ENCODE measurements around the gene ZC2HC1B.

The ZC2HC1B gene

DNA sequence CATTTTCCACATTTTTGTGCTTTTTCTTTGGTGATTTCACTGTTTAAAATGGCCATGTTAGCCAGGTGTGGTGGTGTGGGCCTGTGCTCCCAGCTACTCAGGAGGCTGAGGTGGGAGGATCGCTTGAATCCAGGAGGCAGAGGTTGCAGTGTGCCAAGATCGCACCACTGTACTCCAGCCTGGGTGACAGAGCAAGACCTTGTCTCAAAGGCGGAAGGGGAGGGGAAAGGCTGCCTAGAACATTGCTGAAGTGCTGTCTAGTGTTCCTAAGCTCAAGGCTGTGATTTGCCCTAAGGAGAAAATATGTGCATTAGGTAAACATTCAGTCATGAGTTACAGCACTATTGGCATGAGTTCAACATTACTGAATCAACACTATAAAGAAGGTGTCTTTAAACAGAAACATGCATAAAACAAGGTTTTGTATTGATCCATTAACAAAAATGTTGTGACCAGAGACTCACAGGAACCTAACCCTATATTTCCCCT, 14.0 kb downstream of the ZC2HC1B start:
- H2BK12ac ChIP-seq (ENCODE audit: low read length) = peak overlapping the region; percentile 16
- H3K4me2 ChIP-seq (ENCODE audit: insufficient read depth, low read length, poor library complexity, severe bottlenecking) = no peak overlapping the region
- H4K8ac ChIP-seq (ENCODE audit: low read depth, low read length) = peak overlapping the region; percentile 77
- no CpG with 5 or more reads among the region's 3 CpGs for WGBS, 2 donors (ENCODE audit: extremely low coverage in 2 of 2, insufficient read length in 2 of 2, insufficient replicate concordance in 1 of 2)
- H3K18ac ChIP-seq (ENCODE audit: low read length) = no peak overlapping the region
- H2AK5ac ChIP-seq (ENCODE audit: low read depth, low read length) = no peak overlapping the region
- peaks cover 0 to 9% of the 10 kb centered on the region in 2 donors for H3K9me3 ChIP-seq (replicated peaks in 1 of 2; ENCODE audit: control insufficient read depth in 2 of 2, insufficient read depth in 1 of 2, low read depth in 1 of 2, low read length in 2 of 2)
- H3K27ac ChIP-seq (replicated peaks; ENCODE audit: low read length) = no peak overlapping the region
- no peaks in the 10 kb centered on the region for H3K79me1 ChIP-seq (ENCODE audit: low read depth, low read length)
- peak overlapping the region; percentile 37 for H3K9ac ChIP-seq (ENCODE audit: low read depth, low read length, poor library complexity)
- H2BK15ac ChIP-seq (ENCODE audit: low read length) = no peak overlapping the region
- no peak overlapping the region for H3K4me3 ChIP-seq (ENCODE audit: low read length in 2 of 2)
- no peaks in the 10 kb centered on the region for H3K27me3 ChIP-seq (ENCODE audit: control insufficient read depth in 3 of 3, insufficient read depth in 3 of 3, low read depth in 1 of 3, low read length in 3 of 3)
- H3K14ac ChIP-seq (ENCODE audit: low read length) = no peak overlapping the region
- no peaks in the 10 kb centered on the region for H3K4me1 ChIP-seq (ENCODE audit: control insufficient read depth in 2 of 2, insufficient read depth in 1 of 2, low read depth in 1 of 2, low read length in 2 of 2)
- H3K4ac ChIP-seq (ENCODE audit: low read length) = no peak overlapping the region
- H2BK5ac ChIP-seq (ENCODE audit: low read length) = no peak overlapping the region
- H3K36me3 ChIP-seq (replicated peaks in 1 of 2; ENCODE audit: control insufficient read depth in 2 of 2, insufficient read depth in 2 of 2, low read length in 2 of 2) = no peaks in the 10 kb centered on the region
- H4K91ac ChIP-seq (ENCODE audit: low read depth, low read length, poor library complexity) = no peak overlapping the region
- no peak overlapping the region for H3K23ac ChIP-seq (ENCODE audit: low read depth, low read length, poor library complexity)
- no peak overlapping the region for H2AFZ ChIP-seq (ENCODE audit: low read length)
- H2BK120ac ChIP-seq (ENCODE audit: low read depth, low read length) = no peak overlapping the region
- no peak for DNase-seq (ENCODE audit: low spot score)

DNA sequence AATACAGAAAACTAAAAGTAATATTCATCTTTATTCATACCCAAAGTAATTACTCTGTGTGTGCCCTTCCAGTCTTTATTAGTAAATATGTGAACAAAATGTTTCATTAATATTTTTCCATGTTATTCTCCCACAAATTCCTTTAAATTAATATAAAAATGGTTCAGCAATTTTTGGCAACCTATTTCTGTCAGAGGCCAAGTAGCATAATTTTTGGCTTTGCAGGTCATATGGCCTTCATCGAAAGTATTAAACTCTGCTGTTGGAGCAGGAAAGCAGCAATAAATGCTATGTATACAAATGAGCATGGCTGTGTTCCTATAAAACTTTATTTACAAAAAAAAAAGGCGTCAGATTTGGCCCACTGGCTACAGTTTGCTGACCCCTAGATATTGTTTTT, 16.1 kb downstream of the ZC2HC1B start:
- peaks cover 0 to 5% of the 10 kb centered on the region in 2 donors for H3K9me3 ChIP-seq (replicated peaks in 1 of 2; ENCODE audit: control insufficient read depth in 2 of 2, insufficient read depth in 1 of 2, low read depth in 1 of 2, low read length in 2 of 2)
- no CpG with 5 or more reads among the region's 2 CpGs for WGBS, 2 donors (ENCODE audit: extremely low coverage in 2 of 2, insufficient read length in 2 of 2, insufficient replicate concordance in 1 of 2)
- H2BK12ac ChIP-seq (ENCODE audit: low read length) = no peak overlapping the region
- H2BK15ac ChIP-seq (ENCODE audit: low read length) = no peak overlapping the region
- no peaks in the 10 kb centered on the region for H3K79me1 ChIP-seq (ENCODE audit: low read depth, low read length)
- DNase-seq (ENCODE audit: low spot score) = no peak
- H2BK5ac ChIP-seq (ENCODE audit: low read length) = no peak overlapping the region
- no peaks in the 10 kb centered on the region for H3K36me3 ChIP-seq (replicated peaks in 1 of 2; ENCODE audit: control insufficient read depth in 2 of 2, insufficient read depth in 2 of 2, low read length in 2 of 2)
- no peak overlapping the region for H4K8ac ChIP-seq (ENCODE audit: low read depth, low read length)
- no peak overlapping the region for H3K4me2 ChIP-seq (ENCODE audit: insufficient read depth, low read length, poor library complexity, severe bottlenecking)
- H3K14ac ChIP-seq (ENCODE audit: low read length) = no peak overlapping the region
- H3K4ac ChIP-seq (ENCODE audit: low read length) = no peak overlapping the region
- no peak overlapping the region for H2AK5ac ChIP-seq (ENCODE audit: low read depth, low read length)
- H3K9ac ChIP-seq (ENCODE audit: low read depth, low read length, poor library complexity) = no peak overlapping the region
- H3K4me3 ChIP-seq (ENCODE audit: low read length in 2 of 2) = no peak overlapping the region
- no peaks in the 10 kb centered on the region for H3K27me3 ChIP-seq (ENCODE audit: control insufficient read depth in 3 of 3, insufficient read depth in 3 of 3, low read depth in 1 of 3, low read length in 3 of 3)
- no peak overlapping the region for H3K23ac ChIP-seq (ENCODE audit: low read depth, low read length, poor library complexity)
- no peak overlapping the region for H4K91ac ChIP-seq (ENCODE audit: low read depth, low read length, poor library complexity)
- H2AFZ ChIP-seq (ENCODE audit: low read length) = no peak overlapping the region
- H3K18ac ChIP-seq (ENCODE audit: low read length) = no peak overlapping the region
- H3K27ac ChIP-seq (replicated peaks; ENCODE audit: low read length) = no peak overlapping the region
- H2BK120ac ChIP-seq (ENCODE audit: low read depth, low read length) = no peak overlapping the region
- no peaks in the 10 kb centered on the region for H3K4me1 ChIP-seq (ENCODE audit: control insufficient read depth in 2 of 2, insufficient read depth in 1 of 2, low read depth in 1 of 2, low read length in 2 of 2)

DNA sequence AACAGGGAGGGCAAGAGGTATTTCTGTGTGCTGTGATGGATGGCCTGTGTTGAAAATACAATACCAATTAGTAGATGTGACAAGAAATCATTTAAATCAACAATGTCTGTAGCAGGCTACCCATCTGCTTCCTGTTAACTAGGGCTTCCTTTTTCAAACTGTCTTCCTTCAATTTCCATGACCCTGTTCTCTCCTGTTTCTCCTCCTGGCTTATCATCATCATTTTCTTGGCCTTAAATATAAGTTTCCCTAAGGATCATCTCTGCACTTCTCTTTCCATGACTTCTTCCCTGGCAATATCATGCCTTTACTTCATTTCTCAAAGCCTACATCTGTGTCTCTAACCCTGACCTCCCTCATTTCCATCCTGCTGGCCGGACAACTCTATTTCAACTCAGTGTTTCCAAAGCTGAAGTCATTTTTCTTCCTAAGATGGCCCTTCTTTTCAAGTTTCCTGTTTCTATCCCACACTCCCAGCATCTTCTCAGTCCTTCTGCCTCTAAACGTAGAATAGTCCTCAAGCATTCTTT, 18.2 kb downstream of the ZC2HC1B start:
- Histone ChIP-seq H3K79me1 (ENCODE audit: low read depth, low read length) (no peaks in the 10 kb centered on the region), H4K91ac (ENCODE audit: low read depth, low read length, poor library complexity) (no peak overlapping the region), H2BK15ac (ENCODE audit: low read length) (no peak overlapping the region), H3K4ac (ENCODE audit: low read length) (no peak overlapping the region), H3K23ac (ENCODE audit: low read depth, low read length, poor library complexity) (no peak overlapping the region), H2AFZ (ENCODE audit: low read length) (peak overlapping the region; percentile 8), H2BK12ac (ENCODE audit: low read length) (no peak overlapping the region), H3K14ac (ENCODE audit: low read length) (no peak overlapping the region), H2AK5ac (ENCODE audit: low read depth, low read length) (no peak overlapping the region), H3K9me3 (replicated peaks in 1 of 2; ENCODE audit: control insufficient read depth in 2 of 2, insufficient read depth in 1 of 2, low read depth in 1 of 2, low read length in 2 of 2) (peaks cover 0 to 5% of the 10 kb centered on the region in 2 donors), H3K4me1 (ENCODE audit: control insufficient read depth in 2 of 2, insufficient read depth in 1 of 2, low read depth in 1 of 2, low read length in 2 of 2) (no peaks in the 10 kb centered on the region), H2BK5ac (ENCODE audit: low read length) (no peak overlapping the region), H3K18ac (ENCODE audit: low read length) (no peak overlapping the region), H3K27me3 (ENCODE audit: control insufficient read depth in 3 of 3, insufficient read depth in 3 of 3, low read depth in 1 of 3, low read length in 3 of 3) (no peaks in the 10 kb centered on the region), H3K27ac (replicated peaks; ENCODE audit: low read length) (no peak overlapping the region), H3K36me3 (replicated peaks in 1 of 2; ENCODE audit: control insufficient read depth in 2 of 2, insufficient read depth in 2 of 2, low read length in 2 of 2) (no peaks in the 10 kb centered on the region), H2BK120ac (ENCODE audit: low read depth, low read length) (no peak overlapping the region), H4K8ac (ENCODE audit: low read depth, low read length) (no peak overlapping the region), H3K4me3 (ENCODE audit: low read length in 2 of 2) (no peak overlapping the region), H3K9ac (ENCODE audit: low read depth, low read length, poor library complexity) (no peak overlapping the region), H3K4me2 (ENCODE audit: insufficient read depth, low read length, poor library complexity, severe bottlenecking) (no peak overlapping the region)
- no peak for DNase-seq (ENCODE audit: low spot score)
- WGBS, 2 donors (ENCODE audit: extremely low coverage in 2 of 2, insufficient read length in 2 of 2, insufficient replicate concordance in 1 of 2) = no CpG with 5 or more reads among the region's 2 CpGs

DNA sequence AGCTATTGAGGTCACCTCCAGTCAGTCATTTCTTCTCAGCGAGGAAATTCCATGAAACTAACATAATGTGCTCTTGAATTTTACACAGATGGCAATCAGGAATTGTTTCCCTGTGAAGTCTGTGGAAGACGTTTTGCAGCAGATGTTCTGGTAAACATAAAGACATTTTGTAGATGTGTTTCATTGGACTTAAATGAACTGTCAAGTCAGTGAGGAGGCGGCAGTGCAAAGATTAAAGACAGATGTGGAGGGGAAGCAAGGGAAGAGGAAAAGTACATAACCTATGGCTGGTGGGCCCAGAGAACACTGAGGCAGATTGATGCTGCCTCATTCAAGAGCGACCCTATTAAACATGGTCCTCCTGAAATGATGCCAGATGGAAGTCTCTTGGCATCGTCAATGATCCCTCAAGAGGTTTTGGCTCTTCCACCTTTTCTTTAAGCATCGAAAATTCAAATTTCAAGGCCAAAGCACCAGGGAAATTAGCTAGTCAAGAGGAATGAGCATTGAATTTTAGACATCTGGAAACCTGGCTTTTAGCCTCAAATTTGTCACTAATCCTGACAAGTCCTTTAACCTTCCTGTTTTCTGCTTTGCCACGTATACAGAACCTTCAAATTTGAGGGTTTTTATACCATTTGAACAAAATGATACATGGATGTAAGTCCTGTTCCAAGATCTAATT, 20.1 kb downstream of the ZC2HC1B start:
- H2AK5ac ChIP-seq (ENCODE audit: low read depth, low read length) = no peak overlapping the region
- H3K23ac ChIP-seq (ENCODE audit: low read depth, low read length, poor library complexity) = no peak overlapping the region
- no peak overlapping the region for H2BK120ac ChIP-seq (ENCODE audit: low read depth, low read length)
- no peak overlapping the region for H2BK15ac ChIP-seq (ENCODE audit: low read length)
- H3K27ac ChIP-seq (replicated peaks; ENCODE audit: low read length) = no peak overlapping the region
- no peak overlapping the region for H3K4ac ChIP-seq (ENCODE audit: low read length)
- no peak overlapping the region for H3K4me2 ChIP-seq (ENCODE audit: insufficient read depth, low read length, poor library complexity, severe bottlenecking)
- DNase-seq (ENCODE audit: low spot score) = no peak
- H3K4me1 ChIP-seq (ENCODE audit: control insufficient read depth in 2 of 2, insufficient read depth in 1 of 2, low read depth in 1 of 2, low read length in 2 of 2) = no peaks in the 10 kb centered on the region
- H3K18ac ChIP-seq (ENCODE audit: low read length) = no peak overlapping the region
- no peak overlapping the region for H3K4me3 ChIP-seq (ENCODE audit: low read length in 2 of 2)
- H3K9me3 ChIP-seq (replicated peaks in 1 of 2; ENCODE audit: control insufficient read depth in 2 of 2, insufficient read depth in 1 of 2, low read depth in 1 of 2, low read length in 2 of 2) = no peaks in the 10 kb centered on the region
- H2BK12ac ChIP-seq (ENCODE audit: low read length) = no peak overlapping the region
- no peaks in the 10 kb centered on the region for H3K36me3 ChIP-seq (replicated peaks in 1 of 2; ENCODE audit: control insufficient read depth in 2 of 2, insufficient read depth in 2 of 2, low read length in 2 of 2)
- H3K14ac ChIP-seq (ENCODE audit: low read length) = no peak overlapping the region
- H4K91ac ChIP-seq (ENCODE audit: low read depth, low read length, poor library complexity) = no peak overlapping the region
- no peak overlapping the region for H3K9ac ChIP-seq (ENCODE audit: low read depth, low read length, poor library complexity)
- H2AFZ ChIP-seq (ENCODE audit: low read length) = no peak overlapping the region
- H3K27me3 ChIP-seq (ENCODE audit: control insufficient read depth in 3 of 3, insufficient read depth in 3 of 3, low read depth in 1 of 3, low read length in 3 of 3) = no peaks in the 10 kb centered on the region
- no peak overlapping the region for H4K8ac ChIP-seq (ENCODE audit: low read depth, low read length)
- H3K79me1 ChIP-seq (ENCODE audit: low read depth, low read length) = no peaks in the 10 kb centered on the region
- no peak overlapping the region for H2BK5ac ChIP-seq (ENCODE audit: low read length)
- WGBS, 2 donors (ENCODE audit: extremely low coverage in 2 of 2, insufficient read length in 2 of 2, insufficient replicate concordance in 1 of 2) = no CpG with 5 or more reads among the region's 7 CpGs
